GM21786 (cell line): Measurements from ENCODE around the gene KCNK16.

ENCODE experiments used
- ATAC-seq: cut with Tn5 transposase; IDR thresholded peaks from one replicate; pipeline ENCODE4 v1.9.1; 2021; ENCODE audit not compliant: unreplicated experiment

Gene KCNK16

GRCh38 chr6:39281312-39281980 lies 41.1 kb downstream of the KCNK16 start:
- ATAC-seq = no peak

GRCh38 chr6:39280247-39280731 lies 42.2 kb downstream of the KCNK16 start:
- no peak for ATAC-seq

GRCh38 chr6:39279539-39279938 lies 43.0 kb downstream of the KCNK16 start:
- ATAC-seq = no peak

- ATAC-seq = no peak
These were observed 46.0 kb downstream of the KCNK16 start for GRCh38 chr6:39276379-39276995.

- no peak for ATAC-seq
These were observed 47.6 kb downstream of the KCNK16 start for GRCh38 chr6:39274903-39275302.

GRCh38 chr6:39274471-39274870 lies 48.0 kb downstream of the KCNK16 start:
- ATAC-seq = no peak

GRCh38 chr6:39273406-39273821 lies 49.1 kb downstream of the KCNK16 start:
- no peak for ATAC-seq

- ATAC-seq = no peak
These were observed 52.5 kb downstream of the KCNK16 start for GRCh38 chr6:39269961-39270360.

- no peak for ATAC-seq
These were observed 53.8 kb downstream of the KCNK16 start for GRCh38 chr6:39268721-39269120.

- no peak for ATAC-seq
These were observed 54.3 kb downstream of the KCNK16 start for GRCh38 chr6:39268171-39268570.

- ATAC-seq = no peak
These were observed 55.6 kb downstream of the KCNK16 start for GRCh38 chr6:39266782-39267355.

- ATAC-seq = no peak
These were observed 56.1 kb downstream of the KCNK16 start for GRCh38 chr6:39266375-39266774.
